ENCODE measurements around the gene LCAT. TPM values are rescaled to one million over a fixed set of nuclear protein-coding genes. Genes with fewer than 3 reads are reported as not detected.

Gene LCAT
- total RNA-seq, 4 donors from 2014 or later = 3.6 to 19.0 (median 4.6) TPM

DNA sequence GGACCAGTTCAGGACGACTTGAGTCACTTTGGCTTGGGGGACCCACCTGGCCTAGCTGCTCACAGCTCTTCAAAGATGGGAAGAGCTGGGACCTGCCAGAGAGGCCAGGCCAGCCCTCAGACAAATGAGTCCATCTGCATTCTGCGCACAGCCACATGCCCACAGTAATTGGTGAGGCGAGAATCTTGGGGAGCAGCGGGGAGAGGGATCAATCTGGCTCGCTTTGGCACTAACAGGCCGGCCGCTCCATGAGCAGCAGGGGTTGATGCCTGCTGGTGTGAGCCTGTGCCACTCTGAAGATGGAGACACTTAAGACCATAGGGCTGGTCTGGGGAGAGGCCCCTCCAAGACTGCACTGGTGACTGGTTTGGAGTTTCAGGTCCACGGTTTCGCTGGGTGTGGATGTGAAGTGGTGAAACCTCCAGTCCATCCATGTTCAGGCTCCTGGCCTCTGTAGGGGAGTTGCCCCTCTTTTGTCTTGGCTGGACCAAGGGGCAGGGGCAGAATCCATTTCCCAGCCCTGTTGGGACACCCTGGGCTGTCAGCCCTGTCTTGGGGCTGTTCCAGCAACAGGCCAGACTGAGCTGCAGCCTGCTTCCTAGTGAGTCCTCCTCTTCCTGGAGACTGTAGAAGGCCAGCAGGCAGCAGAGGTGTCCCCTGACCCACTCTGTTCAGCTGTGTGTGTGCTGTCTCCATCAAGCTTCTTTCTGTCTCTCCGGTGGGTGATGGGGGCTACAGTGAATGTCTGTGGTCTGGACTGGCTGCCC, 19.6 kb downstream of the LCAT start:
- DNase-seq = no peak
- Histone ChIP-seq H3K9me3 (no peaks in the 10 kb centered on the region), H3K27me3 (no peaks in the 10 kb centered on the region), H3K4me1 (peaks cover 0 to 4% (median 0%) of the 10 kb centered on the region in 4 donors), H3K27ac (no peak overlapping the region), H3K4me3 (no peak overlapping the region), H3K36me3 (peaks cover 0 to 35% (median 0%) of the 10 kb centered on the region in 3 donors)
- TF ChIP-seq POLR2A (IDR thresholded peaks at IDR 0.05) = no peak
- no peak for TF ChIP-seq CTCF (IDR thresholded peaks at IDR 0.05)

DNA sequence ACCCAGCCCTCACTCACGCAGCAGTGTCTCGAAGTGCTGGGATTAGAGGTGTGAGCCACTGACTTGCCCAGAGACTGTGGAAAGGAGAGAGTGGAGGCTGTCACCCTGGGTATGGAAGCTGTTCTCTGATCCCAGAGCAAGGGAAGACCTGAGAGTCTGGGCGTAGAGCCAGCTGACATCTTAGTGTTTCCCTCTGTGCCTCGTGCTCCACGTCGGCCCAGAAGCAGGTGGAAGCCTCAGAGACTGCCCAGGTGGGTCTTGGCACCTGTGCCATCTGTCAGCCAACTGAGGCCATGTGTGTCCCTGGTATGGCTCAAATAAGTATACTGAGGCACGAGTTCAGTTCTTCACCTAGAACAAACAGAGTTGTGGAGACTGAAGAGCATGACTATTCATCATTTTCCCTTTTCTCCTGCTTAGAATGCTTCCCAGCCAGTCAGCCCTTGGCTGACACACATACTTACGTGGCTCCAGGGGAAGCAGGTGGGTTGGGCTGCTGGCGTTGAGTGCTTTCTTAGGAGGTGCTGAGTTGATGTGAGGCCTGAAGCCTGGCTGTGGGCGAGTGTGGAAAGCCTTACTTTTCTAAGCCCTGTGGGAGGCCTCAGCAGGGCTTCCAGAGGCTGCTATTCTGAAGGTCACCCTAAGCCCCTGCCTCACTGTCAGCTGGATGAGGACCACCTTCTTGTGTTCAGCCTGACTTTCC, 20.4 kb downstream of the LCAT start:
- Histone ChIP-seq H3K9me3 (no peaks in the 10 kb centered on the region), H3K36me3 (peaks cover 0 to 34% (median 0%) of the 10 kb centered on the region in 3 donors), H3K27me3 (no peaks in the 10 kb centered on the region), H3K4me3 (no peak overlapping the region), H3K4me1 (peaks cover 0 to 4% (median 0%) of the 10 kb centered on the region in 4 donors), H3K27ac (no peak overlapping the region)
- TF ChIP-seq CTCF (IDR thresholded peaks at IDR 0.05) (no peak), POLR2A (IDR thresholded peaks at IDR 0.05) (no peak)
- DNase-seq = no peak

DNA sequence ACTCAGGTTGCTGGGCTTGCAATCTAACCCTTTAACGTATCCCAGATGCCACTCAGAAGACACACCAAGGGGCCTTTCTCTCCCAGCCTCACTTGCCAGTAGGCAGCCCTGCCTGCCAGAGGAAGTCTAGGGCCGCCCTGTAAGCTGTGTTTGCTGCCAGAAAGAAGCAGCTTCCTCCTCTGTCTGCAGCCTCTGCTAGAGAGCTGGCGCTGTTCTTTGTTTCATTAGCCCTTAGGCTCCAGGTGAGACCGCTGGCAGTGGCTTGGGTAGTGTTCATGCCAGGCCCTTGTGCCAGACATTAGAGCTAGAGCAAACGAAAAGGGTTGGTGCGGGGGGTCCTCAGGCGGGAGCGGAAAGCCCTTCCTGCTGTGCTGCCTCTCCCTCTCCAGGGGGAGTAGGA, 21.2 kb downstream of the LCAT start:
- Histone ChIP-seq H3K27me3 (no peaks in the 10 kb centered on the region), H3K4me3 (no peak overlapping the region), H3K27ac (no peak overlapping the region), H3K36me3 (peaks cover 0 to 29% (median 0%) of the 10 kb centered on the region in 3 donors), H3K4me1 (peaks cover 0 to 4% (median 0%) of the 10 kb centered on the region in 4 donors), H3K9me3 (no peaks in the 10 kb centered on the region)
- no peak for DNase-seq
- no peak for TF ChIP-seq POLR2A (IDR thresholded peaks at IDR 0.05)
- no peak for TF ChIP-seq CTCF (IDR thresholded peaks at IDR 0.05)

DNA sequence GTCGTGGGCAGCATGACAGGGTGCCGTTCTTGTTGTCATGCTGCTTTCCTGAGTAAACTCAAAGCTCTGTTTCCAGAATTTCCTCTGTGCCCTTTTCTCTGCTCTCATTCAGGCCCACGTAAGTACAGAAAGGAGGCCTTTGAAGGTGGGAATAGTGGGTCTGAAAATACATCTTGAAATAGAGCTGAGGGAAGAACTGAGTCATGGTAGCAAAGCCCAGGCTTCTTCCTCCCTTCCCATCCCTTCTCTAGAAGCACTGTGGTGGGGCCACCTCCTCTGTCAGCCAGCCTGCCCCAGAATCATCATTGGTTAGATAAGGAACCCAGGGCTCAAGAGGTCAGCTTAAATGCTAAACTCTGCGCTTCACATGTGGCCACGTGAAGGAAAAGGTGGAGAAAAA, 21.7 kb downstream of the LCAT start:
- no peak for DNase-seq
- no peak overlapping the region for H3K27ac ChIP-seq
- no peak for TF ChIP-seq CTCF (IDR thresholded peaks at IDR 0.05)
- TF ChIP-seq POLR2A (IDR thresholded peaks at IDR 0.05) = no peak
- H3K4me1 ChIP-seq = peaks cover 0 to 10% (median 0%) of the 10 kb centered on the region in 4 donors
- no peak overlapping the region for H3K4me3 ChIP-seq
- no peaks in the 10 kb centered on the region for H3K27me3 ChIP-seq
- no peaks in the 10 kb centered on the region for H3K9me3 ChIP-seq
- peaks cover 0 to 24% (median 0%) of the 10 kb centered on the region in 3 donors for H3K36me3 ChIP-seq

DNA sequence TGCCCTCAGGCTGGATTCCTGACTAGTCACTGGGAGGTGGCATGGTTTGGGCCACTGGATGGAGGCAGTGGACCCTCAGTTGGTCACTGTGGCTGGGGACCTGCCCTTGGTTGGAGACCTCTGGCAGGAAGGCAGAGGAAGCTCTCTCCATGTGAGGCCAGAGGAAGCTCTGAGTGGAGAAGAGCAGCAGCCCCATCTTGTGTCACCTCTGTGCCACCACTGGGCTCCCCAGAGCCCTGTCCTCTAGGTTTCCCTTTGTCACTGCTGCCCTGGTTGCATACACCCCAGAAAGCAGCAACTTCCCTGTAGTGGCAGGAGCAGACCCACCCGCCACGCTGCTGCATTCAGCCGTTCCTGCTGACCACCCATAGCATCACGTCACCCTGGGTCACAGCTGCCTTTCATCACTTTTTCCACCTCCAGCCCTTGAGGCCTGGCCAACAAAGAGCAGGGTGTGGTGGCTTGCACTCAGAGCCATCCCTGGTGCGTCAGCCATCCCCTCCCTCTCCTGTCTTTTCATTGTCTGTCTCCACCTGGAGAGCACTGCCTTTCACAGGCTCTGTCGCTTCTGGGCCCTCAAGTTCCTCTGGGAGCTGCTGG, 24.2 kb downstream of the LCAT start:
- H3K9me3 ChIP-seq = no peaks in the 10 kb centered on the region
- H3K4me3 ChIP-seq = no peak overlapping the region
- TF ChIP-seq POLR2A (IDR thresholded peaks at IDR 0.05) = no peak
- TF ChIP-seq CTCF (IDR thresholded peaks at IDR 0.05) = no peak
- peaks cover 0 to 20% (median 0%) of the 10 kb centered on the region in 4 donors for H3K4me1 ChIP-seq
- no peaks in the 10 kb centered on the region for H3K27me3 ChIP-seq
- no peak overlapping the region for H3K27ac ChIP-seq
- H3K36me3 ChIP-seq = peaks cover 0 to 28% (median 0%) of the 10 kb centered on the region in 3 donors
- DNase-seq = no peak

Measured in Peyer's patch (tissue), 4 donors.